Measurements from ENCODE around the gene MPIG6B. TPM values are rescaled to one million over a fixed set of nuclear protein-coding genes. Genes with fewer than 3 reads are reported as not detected.

Gene MPIG6B
- total RNA-seq, 1 donor from 2014 or later = not detected

- DNase-seq (ENCODE audit: low spot score in 2 of 2) = no peak
- no peak for FAIRE-seq
Observed at GRCh38 chr6:31736768-31737314, 13.7 kb downstream of the MPIG6B start.

GRCh38 chr6:31737315-31737990 lies 14.3 kb downstream of the MPIG6B start:
- DNase-seq (ENCODE audit: low spot score in 2 of 2) (no peak), FAIRE-seq (no peak)

GRCh38 chr6:31737991-31738979 lies 15.1 kb downstream of the MPIG6B start:
- DNase-seq (ENCODE audit: low spot score in 2 of 2) (no peak), FAIRE-seq (no peak)

- FAIRE-seq (no peak), DNase-seq (ENCODE audit: low spot score in 2 of 2) (peak; percentile 98 to 99)
Observed at GRCh38 chr6:31739639-31740396, 16.6 kb downstream of the MPIG6B start, which contains the start of gene MSH5. Gene MSH5 (plus strand): TSS chr6:31740005. CDS start chr6:31740467, 462 bp downstream.

- DNase-seq (ENCODE audit: low spot score in 2 of 2) = no peak
- FAIRE-seq = no peak
Observed at GRCh38 chr6:31740397-31741223, 17.4 kb downstream of the MPIG6B start.

- FAIRE-seq (no peak), DNase-seq (ENCODE audit: low spot score in 2 of 2) (no peak)
Observed at GRCh38 chr6:31741815-31742214, 18.6 kb downstream of the MPIG6B start.

GRCh38 chr6:31742894-31743293 lies 19.7 kb downstream of the MPIG6B start:
- FAIRE-seq (no peak), DNase-seq (ENCODE audit: low spot score in 2 of 2) (no peak)

GRCh38 chr6:31744422-31744821 lies 21.2 kb downstream of the MPIG6B start:
- FAIRE-seq (no peak), DNase-seq (ENCODE audit: low spot score in 2 of 2) (no peak)

GRCh38 chr6:31749301-31750036 lies 26.3 kb downstream of the MPIG6B start:
- DNase-seq (ENCODE audit: low spot score in 2 of 2) (no peak), FAIRE-seq (no peak)

- DNase-seq (ENCODE audit: low spot score in 2 of 2) (no peak), FAIRE-seq (no peak)
Observed at GRCh38 chr6:31750411-31751022, 27.3 kb downstream of the MPIG6B start.

GRCh38 chr6:31752739-31753319 lies 29.7 kb downstream of the MPIG6B start:
- no peak for DNase-seq (ENCODE audit: low spot score in 2 of 2)
- no peak for FAIRE-seq

GRCh38 chr6:31758281-31758680 lies 35.1 kb downstream of the MPIG6B start:
- no peak for FAIRE-seq
- no peak for DNase-seq (ENCODE audit: low spot score in 2 of 2)

- DNase-seq (ENCODE audit: low spot score in 2 of 2) = no peak
- FAIRE-seq = no peak
Observed at GRCh38 chr6:31760790-31761189, 37.6 kb downstream of the MPIG6B start.

GRCh38 chr6:31761343-31761742 lies 38.2 kb downstream of the MPIG6B start:
- FAIRE-seq = no peak
- no peak for DNase-seq (ENCODE audit: low spot score in 2 of 2)

GRCh38 chr6:31762356-31762755 lies 39.2 kb downstream of the MPIG6B start, which contains the start of gene SAPCD1:
Gene SAPCD1 (plus strand): TSS chr6:31762656. CDS start chr6:31763055, 399 bp downstream.
- DNase-seq (ENCODE audit: low spot score in 2 of 2) (no peak), FAIRE-seq (no peak)

GRCh38 chr6:31762878-31763618 lies 39.9 kb downstream of the MPIG6B start:
- FAIRE-seq = no peak

GRCh38 chr6:31763619-31763940 lies 40.4 kb downstream of the MPIG6B start:
- DNase-seq (ENCODE audit: low spot score in 2 of 2) = peak in 1 of 2 donors; percentile 62

More at GRCh38 chr6:31762878-31763618, 39.9 kb downstream of the MPIG6B start:
- DNase-seq (ENCODE audit: low spot score in 2 of 2) = no peak

More at GRCh38 chr6:31763619-31763940, 40.4 kb downstream of the MPIG6B start:
- no peak for FAIRE-seq
